ENCODE results near the gene POLR3GL. TPM values are rescaled to one million over a fixed set of nuclear protein-coding genes. Genes with fewer than 3 reads are reported as not detected.

The POLR3GL gene
- total RNA-seq, 5 donors from 2014 or later (not counting 1 experiment from before 2014, with no cell fraction given), result 30.9 to 41.7 (median 38.3) TPM

DNA sequence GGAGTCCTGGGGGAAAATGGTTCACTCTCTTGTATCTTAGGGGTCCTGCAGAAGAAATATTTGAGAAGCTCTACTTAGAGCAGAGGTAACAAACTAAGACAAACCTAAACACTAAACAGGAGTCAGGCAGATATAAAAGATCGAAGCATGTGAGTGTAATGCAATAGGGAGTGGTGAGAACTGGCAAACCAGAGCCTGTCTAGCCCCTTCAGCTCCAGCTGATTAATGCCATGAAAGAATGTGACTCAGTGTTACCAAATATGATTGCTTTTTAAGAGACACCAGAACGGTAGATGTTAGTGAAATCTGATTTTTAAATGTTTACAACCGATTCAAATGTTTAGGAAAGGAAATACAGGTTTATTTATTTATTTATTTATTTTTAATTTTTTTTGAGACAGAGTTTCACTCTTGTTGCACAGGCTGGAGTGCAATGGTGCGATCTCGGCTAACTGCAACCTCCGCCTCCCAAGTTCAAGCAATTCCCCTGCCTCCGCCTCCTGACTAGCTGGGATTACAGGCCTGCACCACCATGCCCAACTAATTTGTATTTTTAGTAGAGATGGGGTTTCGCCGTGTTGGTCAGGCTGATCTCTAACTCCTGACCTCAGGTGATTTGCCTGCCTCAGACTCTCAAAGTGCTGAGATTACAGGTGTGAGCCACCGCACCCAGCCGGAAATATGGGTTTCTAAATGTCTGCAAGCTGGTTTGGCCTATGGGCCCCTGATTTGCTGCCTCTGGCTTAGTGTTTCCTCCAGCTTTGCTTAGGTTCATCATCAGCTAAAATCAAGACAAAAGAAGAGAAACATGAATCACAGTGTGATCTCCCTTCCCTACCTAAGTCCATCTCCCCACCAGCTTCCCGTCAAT is 19.7 kb downstream of the POLR3GL start:
- H3K4me1 Mint-ChIP-seq, result peaks cover 37 to 79% (median 40%) of the 10 kb centered on the region in 3 donors
- peak in 4 of 35 experiments; percentile 21 to 56 (median 40) for DNase-seq
- Histone ChIP-seq H3K27ac (ENCODE audit: low read length) (peak overlapping the region; percentile 94), H3K4me3 (ENCODE audit: control insufficient read depth in 1 of 2, extremely low read depth in 1 of 2, low read length in 1 of 2) (no peak overlapping the region), H3K36me3 (ENCODE audit: control insufficient read depth in 2 of 2, extremely low read depth in 1 of 2, insufficient read depth in 1 of 2, low read length in 1 of 2) (no peaks in the 10 kb centered on the region), H3K9me3 (no peaks in the 10 kb centered on the region), H3K4me1 (ENCODE audit: control insufficient read depth in 1 of 2, extremely low read depth in 1 of 2, insufficient read depth in 2 of 2, low read length in 2 of 2) (peaks cover 56 to 84% of the 10 kb centered on the region in 2 experiments), H3K27me3 (replicated peaks in 1 of 2; ENCODE audit: control insufficient read depth in 2 of 2, extremely low read depth in 1 of 2, insufficient read depth in 2 of 2, low read length in 1 of 2) (no peaks in the 10 kb centered on the region)
- POLR2A ChIA-PET, result interaction anchor here in 1 of 2 donors (0.6 kb wide), 2 partner anchors 17 to 20 kb away, joined by 3 to 6 read pairs; no protein-coding TSS in a partner anchor
- CTCF ChIA-PET, result interaction anchor here in 1 of 2 donors (0.6 kb wide), 1 partner anchor 21 kb away, joined by 3 read pairs; no protein-coding TSS in a partner anchor
- peak overlapping the region; percentile 91 to 94 for H3K27ac Mint-ChIP-seq
- peak in 3 of 4 experiments; percentile 29 to 44 (median 36) for ATAC-seq (replicated peaks in 1 of 4)
- no peaks in the 10 kb centered on the region for H3K36me3 Mint-ChIP-seq
- H3K4me3 Mint-ChIP-seq, result peak overlapping the region in 1 of 3 donors; percentile 29
- H3K9me3 Mint-ChIP-seq, result no peaks in the 10 kb centered on the region
- H3K27me3 Mint-ChIP-seq, result no peaks in the 10 kb centered on the region
- 77% methylated on average over 4 of the region's 12 CpGs for WGBS (ENCODE audit: insufficient coverage)

DNA sequence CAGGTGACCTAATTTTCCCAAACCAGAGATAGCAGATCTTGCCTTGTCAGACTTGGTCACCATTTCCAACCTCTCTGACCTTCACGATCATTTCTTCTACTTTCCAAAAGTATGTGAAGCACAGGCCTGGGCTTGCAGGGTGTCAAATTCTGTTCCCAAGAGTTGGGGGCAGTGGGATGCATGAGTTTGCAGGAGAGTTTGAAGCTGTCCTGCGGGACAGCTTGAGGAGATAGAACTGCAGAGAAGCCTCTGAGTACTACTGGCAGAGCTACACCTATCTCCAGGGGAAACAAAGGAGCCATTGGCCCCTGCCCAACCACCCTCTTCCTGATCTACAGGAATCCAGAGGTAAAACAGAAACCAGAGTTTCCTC is 20.6 kb downstream of the POLR3GL start:
- DNase-seq (no peak), ATAC-seq (replicated peaks in 1 of 4) (no peak)
- peak overlapping the region; percentile 46 for H3K27ac ChIP-seq (ENCODE audit: low read length)
- H3K36me3 Mint-ChIP-seq, result no peaks in the 10 kb centered on the region
- peaks cover 48 to 79% of the 10 kb centered on the region in 2 experiments for H3K4me1 ChIP-seq (ENCODE audit: control insufficient read depth in 1 of 2, extremely low read depth in 1 of 2, insufficient read depth in 2 of 2, low read length in 2 of 2)
- H3K27me3 ChIP-seq (replicated peaks in 1 of 2; ENCODE audit: control insufficient read depth in 2 of 2, extremely low read depth in 1 of 2, insufficient read depth in 2 of 2, low read length in 1 of 2), result no peaks in the 10 kb centered on the region
- H3K9me3 ChIP-seq, result no peaks in the 10 kb centered on the region
- H3K27ac Mint-ChIP-seq, result peak overlapping the region; percentile 91 to 94
- H3K36me3 ChIP-seq (ENCODE audit: control insufficient read depth in 2 of 2, extremely low read depth in 1 of 2, insufficient read depth in 1 of 2, low read length in 1 of 2), result no peaks in the 10 kb centered on the region
- ChIA-PET POLR2A (no interaction called here), CTCF (interaction anchor here (0.6 to 1.3 kb wide), 2 partner anchors 11 to 20 kb away, joined by 3 to 4 read pairs; partner anchors contain the start of gene TXNIP (in 1 of the 2))
- H3K4me1 Mint-ChIP-seq, result peaks cover 39 to 80% (median 45%) of the 10 kb centered on the region in 3 donors
- no CpG with 5 or more reads among the region's 2 CpGs for WGBS (ENCODE audit: insufficient coverage)
- no peak overlapping the region for H3K4me3 ChIP-seq (ENCODE audit: control insufficient read depth in 1 of 2, extremely low read depth in 1 of 2, low read length in 1 of 2)
- H3K27me3 Mint-ChIP-seq, result no peaks in the 10 kb centered on the region
- H3K4me3 Mint-ChIP-seq, result peak overlapping the region in 1 of 3 donors; percentile 29
- H3K9me3 Mint-ChIP-seq, result no peaks in the 10 kb centered on the region

DNA sequence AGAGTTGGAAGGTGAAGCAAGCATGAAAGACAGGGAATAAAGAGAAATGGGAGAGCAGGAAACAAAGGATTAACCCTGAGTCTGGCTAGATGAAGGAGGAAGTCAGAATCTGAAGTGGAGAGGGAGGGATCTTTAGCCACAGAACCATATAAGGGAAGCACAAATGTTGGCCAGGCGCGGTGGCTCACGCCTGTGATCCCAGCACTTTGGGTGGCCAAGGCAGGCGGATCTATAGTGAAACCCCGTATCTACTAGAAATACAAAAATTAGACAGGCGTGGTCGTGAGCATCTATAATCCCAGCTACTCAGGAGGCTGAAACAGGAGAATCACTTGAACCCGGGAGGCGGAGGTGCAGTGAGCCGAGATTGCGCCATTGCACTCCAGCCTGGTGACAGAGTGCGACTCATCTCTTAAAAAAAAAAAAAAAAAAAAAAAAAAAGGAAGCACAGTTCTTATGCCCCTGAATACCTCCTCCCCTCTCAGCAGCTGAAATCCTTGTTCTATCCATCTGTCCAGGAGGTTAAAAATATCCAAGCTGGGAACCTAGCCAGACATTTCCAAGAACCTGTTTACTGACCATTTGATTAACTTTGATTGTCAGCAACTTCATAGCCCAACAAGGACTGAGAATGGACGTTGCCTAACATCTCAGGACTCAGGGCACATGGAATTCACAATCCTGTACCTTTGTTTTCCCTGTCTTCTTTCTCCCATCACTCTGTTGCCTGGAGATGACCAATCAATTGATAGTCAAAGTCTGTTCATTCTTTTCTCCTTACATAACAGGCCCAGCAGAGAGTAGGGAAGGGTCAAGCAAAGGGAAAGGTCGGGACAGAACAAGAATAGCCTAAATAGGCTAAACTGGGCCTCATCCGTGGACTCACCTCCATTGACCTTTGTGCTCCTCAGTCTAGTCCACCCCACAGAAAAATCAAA is 21.3 kb downstream of the POLR3GL start:
- no peaks in the 10 kb centered on the region for H3K27me3 Mint-ChIP-seq
- Histone ChIP-seq H3K9me3 (no peaks in the 10 kb centered on the region), H3K4me1 (ENCODE audit: control insufficient read depth in 1 of 2, extremely low read depth in 1 of 2, insufficient read depth in 2 of 2, low read length in 2 of 2) (peaks cover 42 to 76% of the 10 kb centered on the region in 2 experiments), H3K27me3 (replicated peaks in 1 of 2; ENCODE audit: control insufficient read depth in 2 of 2, extremely low read depth in 1 of 2, insufficient read depth in 2 of 2, low read length in 1 of 2) (no peaks in the 10 kb centered on the region), H3K4me3 (ENCODE audit: control insufficient read depth in 1 of 2, extremely low read depth in 1 of 2, low read length in 1 of 2) (no peak overlapping the region), H3K27ac (ENCODE audit: low read length) (peak overlapping the region; percentile 46), H3K36me3 (ENCODE audit: control insufficient read depth in 2 of 2, extremely low read depth in 1 of 2, insufficient read depth in 1 of 2, low read length in 1 of 2) (no peaks in the 10 kb centered on the region)
- peak overlapping the region in 2 of 3 donors; percentile 18 to 20 for H3K4me3 Mint-ChIP-seq
- ChIA-PET CTCF (interaction anchor here (0.7 to 1.3 kb wide), 3 partner anchors 11 to 22 kb away, joined by 4 to 6 read pairs (median 4); partner anchors contain the start of gene TXNIP (in 1 of the 2)), POLR2A (interaction anchor here in 1 of 2 donors (0.6 kb wide), 1 partner anchor 17 kb away, joined by 5 read pairs; no protein-coding TSS in a partner anchor)
- peaks cover 46 to 85% (median 51%) of the 10 kb centered on the region in 3 donors for H3K4me1 Mint-ChIP-seq
- no peaks in the 10 kb centered on the region for H3K36me3 Mint-ChIP-seq
- no peaks in the 10 kb centered on the region for H3K9me3 Mint-ChIP-seq
- 65% methylated on average over 5 of the region's 15 CpGs for WGBS (ENCODE audit: insufficient coverage)
- DNase-seq (no peak), ATAC-seq (replicated peaks in 1 of 4) (no peak)
- peak overlapping the region; percentile 91 to 94 for H3K27ac Mint-ChIP-seq

DNA sequence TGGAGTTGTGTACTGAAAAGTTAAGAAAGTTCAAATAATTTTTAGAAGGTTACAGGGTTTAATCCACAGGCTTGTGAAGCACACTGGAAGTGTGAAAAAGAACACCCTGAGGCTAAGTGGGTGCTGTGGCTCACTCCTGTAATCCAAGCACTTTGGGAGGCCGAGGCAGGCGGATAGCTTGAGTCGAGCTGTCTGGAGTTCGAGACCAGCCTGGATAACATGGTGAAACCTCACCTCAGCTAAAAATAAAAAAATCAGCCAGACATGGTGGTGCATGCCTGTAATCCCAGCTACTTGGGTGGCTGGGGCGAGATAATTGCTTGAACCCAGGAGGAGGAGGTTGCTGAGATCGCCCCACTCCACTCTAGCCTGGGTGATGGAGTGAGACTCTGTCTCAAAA is 22.1 kb downstream of the POLR3GL start:
- ChIA-PET CTCF (interaction anchor here (0.7 to 1.3 kb wide), 4 partner anchors 10 to 21 kb away, joined by 4 to 8 read pairs (median 5); partner anchors contain the start of gene TXNIP (in 1 of the 2)), POLR2A (interaction anchor here in 1 of 2 donors (1.1 kb wide), 1 partner anchor 10 kb away, joined by 3 read pairs; the partner anchor contains the start of gene TXNIP)
- WGBS (ENCODE audit: insufficient coverage), result no CpG with 5 or more reads among the region's 6 CpGs
- H3K36me3 ChIP-seq (ENCODE audit: control insufficient read depth in 2 of 2, extremely low read depth in 1 of 2, insufficient read depth in 1 of 2, low read length in 1 of 2), result no peaks in the 10 kb centered on the region
- no peaks in the 10 kb centered on the region for H3K9me3 ChIP-seq
- H3K36me3 Mint-ChIP-seq, result peaks cover 1% of the 10 kb centered on the region
- H3K4me1 ChIP-seq (ENCODE audit: control insufficient read depth in 1 of 2, extremely low read depth in 1 of 2, insufficient read depth in 2 of 2, low read length in 2 of 2), result peaks cover 37 to 69% of the 10 kb centered on the region in 2 experiments
- H3K4me3 Mint-ChIP-seq, result no peak overlapping the region
- peak overlapping the region in 1 of 2 donors; percentile 88 for H3K27ac Mint-ChIP-seq
- H3K27ac ChIP-seq (ENCODE audit: low read length), result no peak overlapping the region
- no peaks in the 10 kb centered on the region for H3K27me3 ChIP-seq (replicated peaks in 1 of 2; ENCODE audit: control insufficient read depth in 2 of 2, extremely low read depth in 1 of 2, insufficient read depth in 2 of 2, low read length in 1 of 2)
- H3K27me3 Mint-ChIP-seq, result no peaks in the 10 kb centered on the region
- no peaks in the 10 kb centered on the region for H3K9me3 Mint-ChIP-seq
- DNase-seq, result no peak
- H3K4me3 ChIP-seq (ENCODE audit: control insufficient read depth in 1 of 2, extremely low read depth in 1 of 2, low read length in 1 of 2), result no peak overlapping the region
- H3K4me1 Mint-ChIP-seq, result peaks cover 51 to 85% (median 58%) of the 10 kb centered on the region in 3 donors
- ATAC-seq (replicated peaks in 1 of 4), result no peak

DNA sequence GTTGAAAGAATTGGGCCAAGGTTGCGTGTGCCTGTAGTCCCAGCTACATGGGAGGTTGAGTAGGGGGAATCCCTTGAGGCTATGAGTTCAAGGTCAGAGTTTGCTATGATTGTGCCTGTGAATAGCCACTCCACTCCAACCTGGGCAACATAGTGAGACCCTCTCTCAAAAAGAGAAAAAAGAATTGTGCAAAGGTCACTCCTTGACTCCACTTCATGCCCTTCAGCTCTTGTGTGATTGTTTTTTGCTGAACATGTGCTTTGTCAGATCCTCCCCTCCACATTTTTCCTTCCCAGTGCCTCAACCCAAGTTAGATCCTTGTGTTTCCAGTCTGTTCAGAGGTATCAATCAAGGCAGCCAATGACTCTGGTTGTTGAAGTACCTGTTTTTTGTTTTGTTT is 23.4 kb downstream of the POLR3GL start:
- peaks cover 0 to 11% of the 10 kb centered on the region in 2 donors for H3K36me3 ChIP-seq (ENCODE audit: control insufficient read depth in 2 of 2, extremely low read depth in 1 of 2, insufficient read depth in 1 of 2, low read length in 1 of 2)
- Mint-ChIP-seq H3K27me3 (no peaks in the 10 kb centered on the region), H3K4me1 (peaks cover 64 to 85% (median 72%) of the 10 kb centered on the region in 3 donors), H3K36me3 (peaks cover 12% of the 10 kb centered on the region), H3K4me3 (peak overlapping the region in 1 of 3 donors; percentile 65), H3K27ac (peak overlapping the region; percentile 81 to 87), H3K9me3 (no peaks in the 10 kb centered on the region)
- no CpG with 5 or more reads among the region's 1 CpG for WGBS (ENCODE audit: insufficient coverage)
- no peak overlapping the region for H3K4me3 ChIP-seq (ENCODE audit: control insufficient read depth in 1 of 2, extremely low read depth in 1 of 2, low read length in 1 of 2)
- CTCF ChIA-PET, result interaction anchor here (0.5 to 2.0 kb wide), 3 partner anchors 9 to 20 kb away, joined by 3 to 22 read pairs (median 3); no protein-coding TSS in a partner anchor
- peaks cover 33 to 64% of the 10 kb centered on the region in 2 experiments for H3K4me1 ChIP-seq (ENCODE audit: control insufficient read depth in 1 of 2, extremely low read depth in 1 of 2, insufficient read depth in 2 of 2, low read length in 2 of 2)
- no peaks in the 10 kb centered on the region for H3K9me3 ChIP-seq
- H3K27me3 ChIP-seq (replicated peaks in 1 of 2; ENCODE audit: control insufficient read depth in 2 of 2, extremely low read depth in 1 of 2, insufficient read depth in 2 of 2, low read length in 1 of 2), result no peaks in the 10 kb centered on the region
- ATAC-seq (replicated peaks in 1 of 4) (no peak), DNase-seq (no peak)
- POLR2A ChIA-PET, result interaction anchor here in 1 of 2 donors (0.8 to 1.0 kb wide), 2 partner anchors 10 to 24 kb away, joined by 4 to 7 read pairs; partner anchors contain the start of genes ANKRD34A and POLR3GL
- H3K27ac ChIP-seq (ENCODE audit: low read length), result peak overlapping the region; percentile 30
